Left lung (tissue), 10 donors: Measurements from ENCODE around the gene ANKMY2. TPM values are rescaled to one million over a fixed set of nuclear protein-coding genes. Genes with fewer than 3 reads are reported as not detected.

Source experiments
- ATAC-seq: fragments of 200-7000 bp; cut with Tn5 transposase; one replicate; pipeline ENCODE4 v1.9.1; 2020; ENCODE audit warnings: moderate library complexity
- DNase-seq, 4 donors: peaks; one replicate each; pipeline ENCODE4 v3.0.0-alpha.2; 2013 to 2020
- H3K27ac ChIP-seq, 2 donors: fragments of 200-600 bp; sonication (generic) in 1 of 2; one replicate each; pipeline versions ENCODE4 v1.5.0 to v1.8.0; 2020 to 2021
- H3K27me3 ChIP-seq, 2 donors: fragments of 200-600 bp; sonication (generic) in 1 of 2; one replicate each; pipeline versions ENCODE4 v1.5.0 to v1.8.0; 2020 to 2021
- H3K36me3 ChIP-seq, 2 donors: fragments of 200-600 bp; sonication (generic) in 1 of 2; one replicate each; pipeline versions ENCODE4 v1.5.0 to v1.8.0; 2020 to 2021
- H3K4me1 ChIP-seq, 2 donors: fragments of 200-600 bp; one replicate each; pipeline ENCODE4 v1.8.0; 2021
- H3K4me3 ChIP-seq, 2 donors: fragments of 200-600 bp; sonication (generic) in 1 of 2; one replicate each; pipeline versions ENCODE4 v1.5.0 to v1.8.0; 2020 to 2021; ENCODE audit warnings: mild to moderate bottlenecking in 1 of 2
- H3K9me3 ChIP-seq, 2 donors: fragments of 200-600 bp; sonication (generic) in 1 of 2; one replicate each; pipeline versions ENCODE4 v1.5.0 to v1.8.0; 2020 to 2021
- CTCF ChIP-seq, 2 donors: fragments of 200-600 bp; sonication (generic) in 1 of 2; IDR thresholded peaks; one replicate each; pipeline versions ENCODE4 v1.5.0 to v1.8.0; 2021; ENCODE audit warnings: antibody characterized with exemption in 2 of 2
- intact Hi-C, 2 donors: fragments of 100-400 bp; cut with DNase I; formaldehyde crosslinking; loops; one replicate each; pipeline versions ENCODE4 v1.11.2 to v1.14.2; 2022
- polyA plus RNA-seq, 6 donors: library from polyadenylated mRNA; unstranded; fragments of 120-200 nt; gene quantifications; one replicate each; pipeline ENCODE4 v1.2.1, GENCODE V29; 2013; ENCODE audit not compliant: insufficient read length in 6 of 6
- total RNA-seq, 2 donors: library from RNA; stranded (reverse); fragmentation: NEBNext Ultra II Directional; extraction: Animal tissue kit (Norgen Biotek cat#: 25700); gene quantifications; one replicate each; pipeline ENCODE4 v1.2.1, GENCODE V29; 2021
- donor health status: DM: no; HTN: yes; CAD: no.
- donor health status: DM: no; HTN: no; CAD: no.

The ANKMY2 gene
- total and polyA plus RNA-seq, 8 donors, result 11.8 to 40.7 (median 34.6) TPM

GRCh38 chr7:16561943-16562342 is 83.6 kb downstream of the ANKMY2 start:
- no peak overlapping the region for H3K4me3 ChIP-seq
- H3K9me3 ChIP-seq, result no peaks in the 10 kb centered on the region
- no peak for ATAC-seq
- TF ChIP-seq CTCF (IDR thresholded peaks at IDR 0.05), result no peak
- intact Hi-C loops, result loop anchor here in 1 of 2 donors (10.0 kb wide), 1 partner anchor 487 kb away; no protein-coding TSS in a partner anchor
- no peaks in the 10 kb centered on the region for H3K27me3 ChIP-seq
- no peak overlapping the region for H3K27ac ChIP-seq
- no peaks in the 10 kb centered on the region for H3K36me3 ChIP-seq
- no peak for DNase-seq
- no peaks in the 10 kb centered on the region for H3K4me1 ChIP-seq

- Histone ChIP-seq H3K27me3 (no peaks in the 10 kb centered on the region), H3K27ac (no peak overlapping the region), H3K4me1 (no peaks in the 10 kb centered on the region), H3K36me3 (no peaks in the 10 kb centered on the region), H3K9me3 (no peaks in the 10 kb centered on the region), H3K4me3 (no peak overlapping the region)
- DNase-seq (no peak), ATAC-seq (no peak)
- no peak for TF ChIP-seq CTCF (IDR thresholded peaks at IDR 0.05)
- intact Hi-C loops, result loop anchor here in 1 of 2 donors (10.0 kb wide), 1 partner anchor 485 kb away; no protein-coding TSS in a partner anchor
Measured at GRCh38 chr7:16559497-16560179, 85.9 kb downstream of the ANKMY2 start.

- no peaks in the 10 kb centered on the region for H3K36me3 ChIP-seq
- no peaks in the 10 kb centered on the region for H3K4me1 ChIP-seq
- H3K4me3 ChIP-seq, result no peak overlapping the region
- no peaks in the 10 kb centered on the region for H3K27me3 ChIP-seq
- ATAC-seq (no peak), DNase-seq (no peak)
- no peaks in the 10 kb centered on the region for H3K9me3 ChIP-seq
- intact Hi-C loops, result no loop called here
- H3K27ac ChIP-seq, result no peak overlapping the region
- no peak for TF ChIP-seq CTCF (IDR thresholded peaks at IDR 0.05)
Measured at GRCh38 chr7:16558761-16559302, 86.7 kb downstream of the ANKMY2 start.

- intact Hi-C loops, result no loop called here
- TF ChIP-seq CTCF (IDR thresholded peaks at IDR 0.05), result no peak
Measured at GRCh38 chr7:16556359-16556758, 89.2 kb downstream of the ANKMY2 start.

GRCh38 chr7:16554518-16555236 is 90.9 kb downstream of the ANKMY2 start:
- ATAC-seq, result no peak
- Histone ChIP-seq H3K27me3 (no peaks in the 10 kb centered on the region), H3K36me3 (no peaks in the 10 kb centered on the region), H3K27ac (no peak overlapping the region), H3K9me3 (no peaks in the 10 kb centered on the region), H3K4me3 (no peak overlapping the region), H3K4me1 (no peaks in the 10 kb centered on the region)
- intact Hi-C loops, result no loop called here
- no peak for DNase-seq
- no peak for TF ChIP-seq CTCF (IDR thresholded peaks at IDR 0.05)

More at GRCh38 chr7:16556359-16556758, 89.2 kb downstream of the ANKMY2 start:
- no peaks in the 10 kb centered on the region for H3K27me3 ChIP-seq
- no peak overlapping the region for H3K27ac ChIP-seq
- DNase-seq (no peak), ATAC-seq (no peak)
- H3K4me1 ChIP-seq, result no peaks in the 10 kb centered on the region
- H3K9me3 ChIP-seq, result no peaks in the 10 kb centered on the region
- no peaks in the 10 kb centered on the region for H3K36me3 ChIP-seq
- H3K4me3 ChIP-seq, result no peak overlapping the region
